Osteoblast (primary cell): ENCODE data around the gene AADACL4. TPM values are rescaled to one million over a fixed set of nuclear protein-coding genes. Genes with fewer than 3 reads are reported as not detected.

Experiments
- DNase-seq: peaks from one replicate; pipeline ENCODE4 v3.0.0; 2011; ENCODE audit warnings: low spot score, mixed read lengths; ENCODE audit not compliant: insufficient read length; ENCODE audit errors: missing footprints
- H2AFZ ChIP-seq: 2 replicates; pipeline ENCODE4 v1.6.0; 2011; ENCODE audit warnings: mild to moderate bottlenecking, low read length
- H3K27ac ChIP-seq: 2 replicates; pipeline ENCODE4 v1.5.1; 2011; ENCODE audit warnings: mild to moderate bottlenecking, low read depth, low read length, moderate library complexity
- H3K27me3 ChIP-seq: 2 replicates; pipeline ENCODE4 v1.6.0; 2012; ENCODE audit warnings: mild to moderate bottlenecking, control low read depth, inconsistent platforms, low read length, moderate library complexity; ENCODE audit not compliant: insufficient read depth
- H3K36me3 ChIP-seq: 2 replicates; pipeline ENCODE4 v1.5.1; 2011; ENCODE audit warnings: mild to moderate bottlenecking, low read length, control low read depth, moderate library complexity; ENCODE audit not compliant: insufficient read depth
- H3K4me1 ChIP-seq: 2 replicates; pipeline ENCODE4 v1.5.1; 2011; ENCODE audit warnings: mild to moderate bottlenecking, low read length, control low read depth, moderate library complexity; ENCODE audit not compliant: insufficient read depth
- H3K4me2 ChIP-seq: 2 replicates; pipeline ENCODE4 v1.6.0; 2011; ENCODE audit warnings: mild to moderate bottlenecking, low read length; ENCODE audit not compliant: insufficient read depth
- H3K4me3 ChIP-seq: fragments of 200-600 bp; sonication (generic); 3 replicates; pipeline ENCODE4 v1.5.1; 2012; ENCODE audit warnings: mild to moderate bottlenecking, low read length, inconsistent platforms; ENCODE audit not compliant: insufficient read depth
- H3K79me2 ChIP-seq: 2 replicates; pipeline ENCODE4 v1.6.0; 2012; ENCODE audit warnings: mild to moderate bottlenecking, low read length, control low read depth, inconsistent platforms; ENCODE audit not compliant: insufficient read depth
- H3K9me3 ChIP-seq: 2 replicates; pipeline ENCODE4 v1.5.1; 2011; ENCODE audit warnings: low read depth, low read length, control low read depth
- H4K20me1 ChIP-seq: 2 replicates; pipeline ENCODE4 v1.6.0; 2012; ENCODE audit warnings: mild to moderate bottlenecking, low read length, control low read depth; ENCODE audit not compliant: insufficient read depth
- total RNA-seq: library from RNA; depleted of rRNA; stranded (reverse); fragments of >200 nt; gene quantifications from 2 replicates; pipeline ENCODE4 v1.2.3, GENCODE V29; 2012
- TF ChIP-seq, protein P1 (sequence below): IDR thresholded peaks from 2 replicates; pipeline ENCODE4 v1.5.1; 2011; ENCODE audit warnings: mild to moderate bottlenecking, low read depth, low read length, moderate library complexity; ENCODE audit errors: extremely low read depth

Gene AADACL4
- total RNA-seq, 1 donor, result not detected

DNA sequence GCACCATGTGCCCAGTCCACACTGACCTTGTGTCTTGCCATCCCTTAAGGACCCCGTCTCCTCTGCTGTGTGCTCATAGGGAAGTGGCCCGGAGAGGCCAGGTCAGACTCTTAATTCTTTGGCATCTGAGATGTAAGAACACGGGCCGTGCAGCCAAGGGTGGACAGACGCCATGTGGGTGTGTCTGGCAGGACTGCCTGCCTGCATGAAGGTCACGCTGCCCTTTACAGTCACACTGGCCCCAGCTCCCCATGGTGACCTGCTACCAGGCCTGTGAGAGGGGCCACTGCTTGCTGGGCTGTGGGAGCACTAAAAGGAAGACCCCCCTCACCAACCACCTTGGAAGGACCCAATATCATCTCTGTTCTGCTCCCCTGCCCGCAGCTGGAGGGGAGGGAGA lies 43.5 kb upstream of the AADACL4 start:
- TF ChIP-seq, protein P1, sequence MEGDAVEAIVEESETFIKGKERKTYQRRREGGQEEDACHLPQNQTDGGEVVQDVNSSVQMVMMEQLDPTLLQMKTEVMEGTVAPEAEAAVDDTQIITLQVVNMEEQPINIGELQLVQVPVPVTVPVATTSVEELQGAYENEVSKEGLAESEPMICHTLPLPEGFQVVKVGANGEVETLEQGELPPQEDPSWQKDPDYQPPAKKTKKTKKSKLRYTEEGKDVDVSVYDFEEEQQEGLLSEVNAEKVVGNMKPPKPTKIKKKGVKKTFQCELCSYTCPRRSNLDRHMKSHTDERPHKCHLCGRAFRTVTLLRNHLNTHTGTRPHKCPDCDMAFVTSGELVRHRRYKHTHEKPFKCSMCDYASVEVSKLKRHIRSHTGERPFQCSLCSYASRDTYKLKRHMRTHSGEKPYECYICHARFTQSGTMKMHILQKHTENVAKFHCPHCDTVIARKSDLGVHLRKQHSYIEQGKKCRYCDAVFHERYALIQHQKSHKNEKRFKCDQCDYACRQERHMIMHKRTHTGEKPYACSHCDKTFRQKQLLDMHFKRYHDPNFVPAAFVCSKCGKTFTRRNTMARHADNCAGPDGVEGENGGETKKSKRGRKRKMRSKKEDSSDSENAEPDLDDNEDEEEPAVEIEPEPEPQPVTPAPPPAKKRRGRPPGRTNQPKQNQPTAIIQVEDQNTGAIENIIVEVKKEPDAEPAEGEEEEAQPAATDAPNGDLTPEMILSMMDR, result no peak
- Histone ChIP-seq H3K27me3 (no peaks in the 10 kb centered on the region), H3K9me3 (no peaks in the 10 kb centered on the region), H3K4me3 (no peak overlapping the region), H3K79me2 (peaks cover 50% of the 10 kb centered on the region), H2AFZ (no peak overlapping the region), H3K27ac (no peak overlapping the region), H3K4me1 (peaks cover 60% of the 10 kb centered on the region), H4K20me1 (no peaks in the 10 kb centered on the region), H3K36me3 (peaks cover 4% of the 10 kb centered on the region), H3K4me2 (no peak overlapping the region)
- no peak for DNase-seq

DNA sequence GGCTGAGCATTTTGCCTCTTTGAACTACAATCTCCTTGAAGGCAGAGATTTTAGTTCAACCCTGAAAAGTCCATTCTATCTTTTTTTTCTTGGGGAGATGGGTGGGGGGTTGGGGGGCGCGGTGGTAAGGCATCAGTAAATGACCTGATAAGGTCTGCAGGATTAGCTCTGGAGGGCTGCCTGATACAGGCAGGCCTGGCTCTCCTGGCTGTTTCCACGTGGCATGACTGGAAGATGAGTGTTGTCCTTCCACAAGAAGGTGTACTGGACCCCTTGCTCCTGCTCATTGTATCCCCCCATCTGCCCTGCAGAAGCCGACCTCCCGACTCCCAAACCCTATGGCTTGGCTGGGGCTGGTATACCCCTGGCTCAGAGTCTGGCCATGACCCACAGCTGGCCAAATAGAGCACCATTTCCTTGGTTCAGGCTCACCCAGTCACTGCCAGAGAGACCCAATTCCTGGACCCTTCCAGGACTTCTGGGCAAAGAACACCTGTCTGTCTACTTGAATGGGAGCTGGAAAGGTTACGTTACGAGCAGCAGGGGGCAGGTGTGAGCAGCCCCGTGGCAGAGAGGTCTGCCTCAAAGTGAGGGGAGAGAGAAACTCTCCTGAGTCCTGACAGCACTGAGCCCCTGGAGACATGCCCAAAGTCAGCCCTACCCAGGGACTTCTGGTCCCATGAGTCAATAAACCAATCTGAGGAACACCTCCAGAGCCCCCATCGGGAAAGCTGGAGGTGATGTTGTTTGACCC lies 42.8 kb upstream of the AADACL4 start:
- Histone ChIP-seq H4K20me1 (no peaks in the 10 kb centered on the region), H3K79me2 (peaks cover 50% of the 10 kb centered on the region), H3K36me3 (peaks cover 4% of the 10 kb centered on the region), H2AFZ (no peak overlapping the region), H3K4me3 (no peak overlapping the region), H3K4me1 (peaks cover 58% of the 10 kb centered on the region), H3K27ac (peak overlapping the region; percentile 69), H3K27me3 (no peaks in the 10 kb centered on the region), H3K4me2 (peak overlapping the region; percentile 18), H3K9me3 (no peaks in the 10 kb centered on the region)
- DNase-seq, result no peak
- TF ChIP-seq, protein P1, result peak; percentile 46

- Histone ChIP-seq H2AFZ (no peak overlapping the region), H3K4me1 (peaks cover 53% of the 10 kb centered on the region), H3K27ac (peak overlapping the region; percentile 69), H3K79me2 (peaks cover 50% of the 10 kb centered on the region), H3K4me3 (no peak overlapping the region), H3K36me3 (peaks cover 4% of the 10 kb centered on the region), H3K4me2 (peak overlapping the region; percentile 34), H3K27me3 (no peaks in the 10 kb centered on the region), H4K20me1 (no peaks in the 10 kb centered on the region), H3K9me3 (no peaks in the 10 kb centered on the region)
- TF ChIP-seq, protein P1, result no peak
- peak; percentile 91 for DNase-seq
Measured at GRCh38 chr1:12601700-12602658, 41.9 kb upstream of the AADACL4 start.

GRCh38 chr1:12602659-12603024 lies 41.2 kb upstream of the AADACL4 start:
- Histone ChIP-seq H3K27ac (peak overlapping the region; percentile 69), H3K4me2 (peak overlapping the region; percentile 34), H3K79me2 (peaks cover 47% of the 10 kb centered on the region), H4K20me1 (no peaks in the 10 kb centered on the region), H2AFZ (no peak overlapping the region), H3K4me1 (peaks cover 49% of the 10 kb centered on the region), H3K27me3 (no peaks in the 10 kb centered on the region), H3K9me3 (no peaks in the 10 kb centered on the region), H3K4me3 (no peak overlapping the region), H3K36me3 (peaks cover 4% of the 10 kb centered on the region)
- TF ChIP-seq, protein P1, result no peak
- no peak for DNase-seq
